ENCODE data around the gene TCEA2. TPM values are rescaled to one million over a fixed set of nuclear protein-coding genes. Genes with fewer than 3 reads are reported as not detected.

TCEA2 gene
- total and polyA plus RNA-seq, 2 of the 13 experiments (the other 11 are each of a cell fraction or from before 2014, with no cell fraction given): 28.1 to 33.7 TPM

GRCh38 chr20:64035933-64036345 is 27.1 kb upstream of the TCEA2 start, which contains the start of gene C20orf204 (continued):
- TF ChIP-seq FOXM1 (CRISPR knock-in tag; IDR thresholded peaks at IDR 0.05) (no peak), ETV6 (CRISPR knock-in tag; conservative IDR thresholded peaks at IDR 0.05) (peak; percentile 85), ZSCAN21 (CRISPR knock-in tag; IDR thresholded peaks at IDR 0.05; ENCODE audit: borderline replicate concordance) (peak; percentile 71), ZNF569 (CRISPR knock-in tag; IDR thresholded peaks at IDR 0.05; ENCODE audit: borderline replicate concordance) (no peak), ZNF296 (CRISPR knock-in tag; conservative IDR thresholded peaks at IDR 0.05) (peak; percentile 90; the same call in 1 of the 2 replicates), HDAC2 (CRISPR knock-in tag; IDR thresholded peaks at IDR 0.05) (peak; percentile 47; the same call in 1 of the 2 replicates), RFX3 (CRISPR knock-in tag; IDR thresholded peaks at IDR 0.05) (no peak), NR1H2 (CRISPR knock-in tag; IDR thresholded peaks at IDR 0.05; ENCODE audit: borderline replicate concordance, low read depth) (no peak; the same call in 1 of the 2 replicates), MAFG (CRISPR knock-in tag; IDR thresholded peaks at IDR 0.05) (no peak), SRSF1 (optimal IDR thresholded peaks at IDR 0.05; ENCODE audit: low read depth, low read length) (no peak), PHF21A (CRISPR knock-in tag; IDR thresholded peaks at IDR 0.05) (peak; percentile 78; the same call in 1 of the 2 replicates), ZSCAN22 (CRISPR knock-in tag; IDR thresholded peaks at IDR 0.05) (peak; percentile 86), SP1 (IDR thresholded peaks at IDR 0.05) (no peak), SP1 (CRISPR knock-in tag; IDR thresholded peaks at IDR 0.05) (peak; percentile 72), NPAS2 (CRISPR knock-in tag; IDR thresholded peaks at IDR 0.05; ENCODE audit: borderline replicate concordance) (no peak), FOXO1 (CRISPR knock-in tag; IDR thresholded peaks at IDR 0.05) (0 out of 2 replicates have a peak, but pooled peaks have one; percentile 10), ZNF512B (CRISPR knock-in tag; IDR thresholded peaks at IDR 0.05; ENCODE audit: borderline replicate concordance) (0 out of 2 replicates have a peak, but pooled peaks have one; percentile 46), NFRKB (IDR thresholded peaks at IDR 0.05) (no peak), ZNF281 (CRISPR knock-in tag; IDR thresholded peaks at IDR 0.05; ENCODE audit: borderline replicate concordance) (peak; percentile 96), BCL3 (CRISPR knock-in tag; IDR thresholded peaks at IDR 0.05) (no peak; the same call in 1 of the 2 replicates), ZNF878 (CRISPR knock-in tag; IDR thresholded peaks at IDR 0.05) (no peak), ZMYM4 (CRISPR knock-in tag; IDR thresholded peaks at IDR 0.05) (peak; percentile 77; the same call in 1 of the 2 replicates), RXRA (CRISPR knock-in tag; IDR thresholded peaks at IDR 0.05) (peak; percentile 76; the same call in 1 of the 2 replicates), PCBP2 (optimal IDR thresholded peaks at IDR 0.05; ENCODE audit: low read depth, low read length, poor library complexity, severe bottlenecking) (no peak), FOXA3 (CRISPR knock-in tag; IDR thresholded peaks at IDR 0.05) (peak; percentile 61), NONO (IDR thresholded peaks at IDR 0.05) (no peak), NONO (CRISPR knock-in tag; conservative IDR thresholded peaks at IDR 0.05) (peak; percentile 98)
